NCI-H2107 treated with DMSO at 0.1 percent for 48 hours (cell line): Measurements from ENCODE around the gene SCGB1A1.

Experiments used
- DNase-seq: peaks from one replicate; lab custom pipeline; 2025; ENCODE audit not compliant: unreplicated experiment; lab: John Stamatoyannopoulos, UW

Gene SCGB1A1

DNA sequence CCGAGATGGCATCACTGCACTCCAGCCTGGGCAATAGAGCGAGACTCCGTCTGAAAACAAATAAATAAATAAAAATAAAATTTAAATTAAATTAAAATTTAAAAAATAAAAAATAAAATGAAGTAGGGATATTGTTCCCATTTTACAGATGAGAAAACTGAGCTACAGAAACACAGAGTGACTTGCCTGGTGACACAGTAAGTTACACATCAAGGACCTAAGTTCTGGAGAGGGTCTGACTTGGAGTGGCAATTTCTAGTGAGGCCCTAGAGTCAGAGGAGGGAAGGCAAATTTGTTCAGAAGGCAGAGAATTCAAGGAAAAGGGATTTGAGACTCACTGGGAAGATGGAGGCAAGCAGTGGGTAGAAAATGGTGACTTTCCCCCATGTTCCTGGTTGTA, 2.0 kb downstream of the SCGB1A1 start:
- no peak for DNase-seq

DNA sequence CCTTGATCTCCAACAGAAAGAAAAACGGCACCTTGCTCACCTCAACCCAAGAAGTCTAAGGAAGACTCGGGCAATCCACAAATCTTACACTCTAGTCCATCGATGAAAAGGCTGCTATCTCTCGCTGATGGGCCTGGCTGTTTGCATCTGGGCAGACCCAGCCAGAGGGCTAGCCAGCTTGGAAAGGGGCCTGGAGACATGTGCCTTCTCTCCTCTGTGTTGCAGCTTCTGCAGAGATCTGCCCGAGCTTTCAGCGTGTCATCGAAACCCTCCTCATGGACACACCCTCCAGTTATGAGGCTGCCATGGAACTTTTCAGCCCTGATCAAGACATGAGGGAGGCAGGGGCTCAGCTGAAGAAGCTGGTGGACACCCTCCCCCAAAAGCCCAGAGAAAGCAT, 3.2 kb downstream of the SCGB1A1 start:
- no peak for DNase-seq

DNA sequence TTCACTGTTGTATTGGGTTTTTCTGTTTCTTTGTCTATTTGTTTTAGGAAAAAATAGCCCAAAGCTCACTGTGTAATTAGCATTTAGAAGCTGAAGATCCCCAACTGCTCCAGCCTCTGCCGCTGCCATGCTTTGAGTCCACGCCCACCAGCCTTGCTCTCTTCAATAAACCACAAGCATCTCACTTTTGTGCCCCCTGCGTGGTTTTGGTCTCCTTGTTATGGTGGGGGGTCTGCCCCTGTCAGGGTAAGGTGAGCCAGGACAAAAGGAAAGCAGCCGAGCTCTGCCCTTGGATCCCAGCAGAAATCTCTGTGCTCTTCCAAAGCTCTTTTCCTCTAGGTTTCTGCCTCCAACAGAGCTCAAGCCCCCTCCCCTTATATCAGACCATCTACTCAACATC, 4.2 kb downstream of the SCGB1A1 start:
- DNase-seq: no peak

DNA sequence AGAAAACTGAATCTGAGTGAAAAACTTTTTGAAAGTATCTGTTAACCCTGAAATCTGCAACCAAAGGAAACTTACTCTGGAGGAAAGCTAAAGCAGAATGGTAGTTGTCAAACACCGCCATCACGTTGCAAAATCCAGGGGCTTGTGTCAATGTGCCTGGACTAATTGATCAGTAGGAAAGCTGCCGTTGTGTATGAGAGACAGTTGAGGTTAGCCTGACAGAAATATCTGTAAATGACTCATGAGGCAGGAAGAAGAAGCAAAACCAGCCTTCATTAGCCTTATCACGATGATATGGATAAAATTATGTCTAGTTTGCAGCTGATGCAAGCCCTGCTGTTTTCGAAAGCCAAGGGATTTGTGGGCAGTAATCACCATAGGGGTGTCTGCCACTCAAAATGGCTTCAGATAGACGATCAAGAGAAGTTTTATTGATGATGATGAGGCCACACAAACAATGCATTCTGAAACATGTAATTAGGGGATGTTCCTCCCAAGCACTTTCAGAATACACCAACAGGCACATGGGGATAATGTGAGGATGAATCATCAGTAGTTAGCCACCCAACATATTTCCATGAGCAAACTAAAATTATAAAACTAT, 8.9 kb downstream of the SCGB1A1 start:
- DNase-seq: no peak

DNA sequence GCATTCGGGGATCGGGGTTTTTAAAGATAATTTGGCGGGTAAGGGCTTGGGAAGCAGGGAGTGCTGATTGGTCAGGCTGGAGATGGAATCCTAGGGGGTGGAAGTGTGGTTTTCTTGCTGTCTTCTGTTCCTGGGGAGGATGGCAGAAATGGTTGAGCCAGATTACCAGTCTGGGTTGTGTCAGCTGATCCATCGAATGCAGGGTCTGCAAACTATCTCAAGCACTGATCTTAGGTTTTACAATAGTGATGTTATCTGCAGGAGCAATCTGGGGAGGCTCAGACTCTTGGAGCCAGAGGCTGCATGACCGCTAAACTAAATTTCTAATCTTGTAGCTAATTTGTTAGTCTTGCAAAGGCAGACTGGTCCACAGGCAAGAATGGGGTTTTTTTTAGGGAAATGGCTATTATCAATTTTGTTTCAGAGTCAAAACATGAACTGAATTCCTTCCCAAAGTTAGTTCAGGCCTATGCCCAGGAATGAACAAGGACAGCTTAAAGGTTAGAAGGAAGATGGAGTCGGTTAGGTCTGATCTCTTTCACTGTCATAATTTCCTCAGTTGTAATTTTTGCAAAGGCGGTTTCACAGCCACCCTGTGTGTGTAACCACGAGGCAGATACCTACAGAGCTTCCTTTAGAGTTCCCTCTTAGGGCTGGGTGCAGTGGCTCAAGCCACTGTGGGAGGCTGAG, 10.2 kb downstream of the SCGB1A1 start:
- DNase-seq: no peak

DNA sequence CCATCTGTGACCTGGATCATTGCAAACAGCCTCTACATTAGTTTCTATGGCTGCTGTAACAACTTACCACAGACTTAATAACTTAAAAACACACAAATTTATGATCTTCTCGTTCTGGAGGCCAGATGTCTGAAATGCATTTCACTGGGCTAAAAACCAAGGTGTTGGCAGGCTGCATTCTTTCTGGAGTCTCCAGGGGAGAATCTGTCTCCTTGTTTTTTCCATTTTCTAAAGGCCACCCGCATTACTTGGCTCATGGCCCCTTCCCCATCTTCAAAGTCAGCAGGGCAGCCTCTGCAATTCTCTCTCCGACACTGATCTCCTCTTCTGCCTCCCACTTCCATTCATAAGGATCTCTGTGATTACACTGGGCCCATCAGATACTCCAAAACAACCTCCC, 11.6 kb downstream of the SCGB1A1 start:
- DNase-seq: no peak

DNA sequence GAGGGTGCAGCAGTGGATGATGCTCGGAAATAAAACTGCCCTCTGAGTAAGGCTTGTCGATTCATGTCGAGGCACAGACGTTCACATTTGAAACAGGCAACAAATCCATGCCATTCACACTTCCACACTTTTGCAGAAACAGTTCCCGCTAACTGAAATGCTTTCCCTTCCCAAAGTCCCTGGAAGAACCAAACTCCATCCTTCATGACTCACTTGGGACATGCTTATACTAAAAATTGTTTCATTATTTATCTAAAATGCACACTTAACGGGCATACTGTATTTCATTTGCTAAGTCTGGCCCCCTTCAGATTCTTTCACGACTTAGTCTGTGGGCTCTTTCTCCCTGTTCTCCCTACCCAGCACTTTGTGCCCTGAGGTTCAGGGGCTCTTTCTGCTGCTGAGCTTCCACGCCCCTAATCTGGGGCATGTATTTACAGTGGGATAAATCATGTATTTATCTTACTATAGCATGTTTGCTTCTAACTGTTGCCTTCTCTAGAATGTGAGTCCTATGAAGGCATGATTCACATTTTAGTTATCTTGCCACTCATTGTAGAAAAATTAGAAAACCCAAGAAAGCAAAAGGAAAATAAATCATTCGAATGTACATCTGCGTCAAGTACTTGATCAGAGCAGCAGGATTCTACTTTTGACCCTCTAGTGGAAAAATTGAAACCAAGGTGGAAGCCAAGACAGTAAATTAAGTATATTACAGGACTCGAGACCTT, 12.5 kb downstream of the SCGB1A1 start:
- DNase-seq: no peak

DNA sequence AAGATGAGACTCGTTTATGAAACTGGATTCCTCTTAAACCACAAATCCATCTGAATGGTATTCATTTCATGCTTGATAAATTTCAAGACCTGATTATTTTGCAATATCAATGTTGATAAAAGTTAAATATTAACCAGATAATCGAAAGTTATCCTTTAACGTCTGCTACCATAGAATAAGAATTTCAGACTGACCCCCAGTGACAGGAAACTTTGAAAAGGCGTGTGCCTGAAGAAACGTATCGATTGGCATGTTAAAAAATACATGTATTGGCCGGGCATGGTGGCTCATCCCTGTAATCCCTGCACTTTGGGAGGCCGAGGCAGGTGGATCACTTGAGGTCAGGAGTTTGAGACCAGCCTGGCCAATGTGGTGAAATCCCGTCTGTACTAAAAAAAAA, 13.9 kb downstream of the SCGB1A1 start:
- no peak for DNase-seq

DNA sequence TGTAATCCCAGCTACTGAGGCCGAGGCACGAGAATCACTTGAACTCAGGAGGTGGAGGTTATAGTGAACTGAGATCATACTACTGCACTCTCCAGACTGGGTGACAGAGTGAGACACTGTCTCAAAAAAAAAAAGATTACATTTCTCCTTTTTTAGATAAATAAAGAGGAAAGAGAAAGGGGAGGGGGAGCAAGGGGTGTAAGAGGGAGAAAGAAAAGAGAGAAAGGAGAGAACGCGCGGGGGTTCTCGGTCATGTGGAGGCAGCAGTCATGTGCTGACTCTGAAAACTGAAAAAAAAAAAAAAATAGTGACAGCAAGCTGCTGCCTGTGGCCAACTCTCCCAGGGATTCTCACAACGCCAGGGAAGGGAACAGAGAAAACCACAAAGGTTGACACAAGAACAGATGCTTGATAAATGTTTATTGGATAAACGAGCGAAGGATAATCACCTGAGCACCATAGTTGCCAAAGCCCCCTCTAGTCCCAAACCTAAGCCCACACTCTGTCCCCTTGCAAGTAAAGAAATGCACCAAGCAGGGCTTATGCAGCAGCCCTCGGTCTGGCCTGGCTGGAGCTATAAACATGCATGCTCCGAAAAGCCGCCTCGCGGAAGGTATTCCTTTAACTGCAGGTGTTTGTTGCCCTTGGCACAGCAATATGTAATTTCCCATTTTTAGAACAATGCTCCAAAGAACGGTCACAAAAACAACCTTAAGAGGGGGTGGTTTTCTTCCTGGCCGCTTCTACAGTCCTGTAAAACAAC, 14.5 kb downstream of the SCGB1A1 start:
- peak; percentile 63 for DNase-seq

DNA sequence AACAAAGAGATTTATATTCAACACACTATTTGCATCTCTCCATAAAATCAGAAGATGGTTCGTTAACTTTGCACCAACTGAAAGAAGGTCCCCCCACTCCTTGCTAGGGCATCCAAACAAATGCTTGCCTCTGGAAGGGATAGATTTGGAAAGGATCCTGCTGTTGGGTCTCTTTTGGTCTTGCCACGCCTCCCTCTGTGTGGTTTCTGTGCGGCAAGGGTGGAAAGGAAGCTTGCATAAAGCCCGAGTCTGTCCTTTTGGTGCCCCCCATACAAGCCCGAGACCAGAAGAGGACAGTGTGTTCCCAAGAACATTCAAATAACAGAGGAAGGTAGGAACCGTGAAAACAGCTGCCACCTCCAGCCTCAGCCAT, 15.1 kb downstream of the SCGB1A1 start:
- DNase-seq: no peak

DNA sequence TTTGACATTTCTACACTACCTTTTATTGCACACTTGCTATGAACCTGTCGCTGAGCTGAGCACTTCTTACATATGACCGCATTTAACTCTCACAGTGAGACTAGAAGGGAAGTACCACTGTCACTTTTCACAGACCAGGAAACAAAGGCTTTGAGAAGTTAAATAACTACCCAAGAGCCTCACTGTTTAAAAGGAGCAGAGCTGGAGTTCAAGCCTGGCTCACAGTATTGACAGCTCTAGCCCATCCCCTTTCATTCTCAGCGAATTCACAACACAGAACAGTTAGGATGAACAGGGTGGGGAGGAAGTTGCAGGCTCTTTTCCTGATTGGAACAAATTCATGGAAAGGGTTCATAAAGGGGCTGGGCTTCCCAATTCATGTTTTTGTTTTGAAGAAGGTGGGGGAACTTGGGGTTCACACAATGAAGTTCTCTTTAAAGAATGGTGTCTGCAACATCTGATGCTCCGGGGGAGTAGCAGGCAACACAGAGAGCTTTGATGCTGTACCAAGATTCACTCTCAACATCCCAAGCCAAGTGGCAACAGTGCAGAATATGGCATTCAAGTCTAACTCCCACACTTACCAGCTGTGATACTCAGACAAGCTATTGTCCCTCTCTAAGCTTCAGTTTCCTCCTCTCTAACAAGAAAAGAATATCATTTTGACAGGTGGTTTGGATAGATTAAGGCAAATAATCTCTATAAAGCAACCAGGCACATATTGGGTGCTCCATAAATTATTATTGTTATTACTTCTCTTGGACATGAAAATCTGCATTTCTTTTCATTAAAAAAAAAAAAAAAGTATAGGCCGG, 17.2 kb downstream of the SCGB1A1 start:
- DNase-seq: no peak

DNA sequence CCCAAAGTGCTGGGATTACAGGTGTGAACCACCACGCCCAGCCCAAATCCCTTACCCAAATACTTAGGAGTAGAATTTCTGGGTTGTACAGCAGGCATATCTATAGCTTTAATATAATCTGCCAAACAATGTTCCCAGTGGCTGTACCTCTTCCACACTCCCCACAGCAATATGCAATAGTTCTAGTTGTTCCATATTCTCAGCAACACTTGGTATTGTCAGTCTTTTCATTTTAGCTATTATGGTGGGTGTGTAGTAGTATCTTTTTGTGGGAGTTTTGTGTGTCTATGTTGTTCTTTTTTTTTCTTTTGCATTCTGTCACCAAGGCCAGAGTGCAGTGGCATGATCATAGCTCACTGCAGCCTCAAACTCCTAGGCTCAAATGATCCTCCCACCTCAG, 18.8 kb downstream of the SCGB1A1 start:
- no peak for DNase-seq

DNA sequence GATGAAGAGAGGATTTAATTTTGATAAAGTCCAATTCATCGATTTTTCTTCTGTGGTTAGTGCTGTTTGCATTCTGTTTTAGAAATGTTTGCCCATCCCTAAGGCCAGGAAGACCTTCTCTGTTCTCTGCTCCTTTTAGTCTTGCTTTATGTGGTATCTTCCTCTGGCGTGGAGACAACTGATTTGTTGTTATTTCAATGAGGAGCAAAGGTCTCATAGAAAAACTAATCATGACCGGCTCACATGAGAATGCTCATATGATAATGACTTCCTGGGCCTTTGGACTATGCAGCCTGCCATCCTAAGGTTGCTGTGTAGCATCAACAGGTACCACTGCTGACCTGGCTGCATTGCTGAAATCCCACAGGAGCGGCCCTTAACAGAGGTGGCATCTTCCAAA, 19.8 kb downstream of the SCGB1A1 start:
- DNase-seq: no peak

DNA sequence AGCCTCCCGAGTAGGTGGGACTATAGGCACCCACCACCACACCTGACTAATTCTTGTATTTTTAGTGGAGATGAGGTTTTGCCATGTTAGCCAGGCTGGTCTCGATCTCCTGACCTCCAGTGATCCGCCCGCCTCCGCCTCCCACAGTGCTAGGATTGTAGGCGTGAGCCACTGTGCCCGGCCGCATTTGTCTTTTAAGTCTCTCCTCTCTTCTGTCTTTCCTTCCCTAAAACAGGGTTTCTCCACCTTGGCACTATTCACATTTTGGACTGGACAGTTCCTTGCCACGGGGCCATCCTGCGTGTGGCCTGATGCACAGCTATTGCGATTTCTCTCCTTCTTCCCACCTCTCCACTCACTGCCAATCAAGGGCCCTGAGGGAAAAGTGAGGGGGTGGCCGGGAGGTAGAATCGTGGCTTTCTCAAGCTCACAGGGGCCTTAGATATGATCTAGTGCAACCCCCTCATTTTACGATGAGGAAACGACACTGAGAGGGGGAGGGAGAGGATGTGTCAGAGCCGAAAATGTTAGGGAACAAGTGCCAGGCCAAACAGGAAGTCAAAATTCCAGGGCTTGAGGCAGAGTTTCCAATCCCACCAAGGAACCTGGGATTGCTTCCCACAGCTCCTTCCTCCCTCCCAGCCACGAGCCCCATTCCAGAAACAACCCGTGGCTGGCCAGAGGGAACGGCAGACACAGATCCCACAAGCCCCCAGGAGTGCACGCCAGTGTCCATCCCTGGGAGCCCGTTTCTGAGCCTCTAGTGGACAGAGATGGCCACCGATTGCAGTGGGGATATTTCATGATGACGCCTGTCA, 21.2 kb downstream of the SCGB1A1 start:
- no peak for DNase-seq

DNA sequence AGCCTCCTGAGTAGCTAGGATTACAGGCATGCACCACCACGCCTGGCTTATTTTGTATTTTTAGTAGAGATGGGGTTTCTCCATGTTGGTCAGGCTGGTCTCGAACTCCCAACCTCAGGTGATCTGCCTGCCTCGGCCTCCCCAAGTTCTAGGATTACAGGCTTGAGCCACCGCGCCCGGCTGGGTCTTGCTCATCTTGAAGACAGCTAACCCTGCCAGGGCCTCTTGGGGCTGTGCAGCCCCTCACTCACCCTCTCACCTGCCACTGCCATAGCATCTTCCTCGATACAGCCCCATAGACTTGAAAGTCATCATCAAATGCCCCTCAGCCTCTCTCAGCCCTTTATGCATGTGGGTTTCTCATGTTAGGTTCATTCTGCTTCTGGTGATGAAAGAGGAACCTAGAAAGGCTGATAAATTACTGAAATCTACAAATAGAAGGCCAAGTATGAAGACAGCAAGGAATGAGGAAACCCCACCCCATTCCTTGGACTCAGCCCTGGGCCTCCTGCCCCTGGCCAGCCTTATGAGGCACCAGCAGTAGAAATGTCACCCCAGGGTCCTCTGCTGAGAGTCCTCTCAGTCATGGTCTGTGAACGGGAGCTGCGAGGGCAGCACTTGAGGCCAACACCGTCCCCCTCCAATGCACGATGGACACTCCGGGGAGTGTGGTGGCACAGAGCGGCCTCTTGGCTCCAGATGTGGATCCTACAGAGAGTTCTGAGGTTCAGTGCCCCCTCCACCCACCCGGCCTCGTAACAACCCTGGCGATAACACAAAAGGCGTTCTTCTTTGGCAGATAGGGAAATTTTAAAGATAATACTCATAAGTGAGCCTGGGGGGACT, 24.8 kb downstream of the SCGB1A1 start:
- no peak for DNase-seq

DNA sequence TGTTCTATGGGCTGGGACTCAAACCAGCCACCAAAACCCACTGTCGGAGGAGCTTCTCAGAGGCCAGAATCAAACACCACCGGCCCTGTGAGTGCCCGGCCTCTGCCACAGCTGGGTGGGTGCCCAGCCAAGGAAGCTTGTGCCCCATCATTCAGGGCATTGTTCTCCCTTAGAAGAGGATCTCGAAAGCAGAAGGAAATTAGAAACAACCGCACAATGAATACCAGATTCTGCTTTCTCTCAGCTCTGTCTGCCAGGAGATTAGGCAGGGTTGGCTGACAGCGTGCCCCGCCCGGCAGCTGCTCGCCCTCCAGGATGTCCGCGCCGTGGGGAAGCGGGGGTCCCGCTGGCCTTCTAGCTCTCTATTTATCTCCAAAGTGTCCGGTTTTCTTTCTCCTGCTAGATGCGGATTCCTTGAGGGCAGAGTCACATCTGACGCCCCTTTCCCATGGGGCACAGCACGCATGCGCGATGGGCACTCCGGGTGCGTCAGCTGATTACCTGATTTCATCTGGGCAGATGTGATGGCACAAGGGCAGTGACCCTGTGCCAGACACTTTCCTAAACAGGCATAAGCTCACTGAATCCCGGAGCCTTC, 25.5 kb downstream of the SCGB1A1 start:
- peak; percentile 53 for DNase-seq

DNA sequence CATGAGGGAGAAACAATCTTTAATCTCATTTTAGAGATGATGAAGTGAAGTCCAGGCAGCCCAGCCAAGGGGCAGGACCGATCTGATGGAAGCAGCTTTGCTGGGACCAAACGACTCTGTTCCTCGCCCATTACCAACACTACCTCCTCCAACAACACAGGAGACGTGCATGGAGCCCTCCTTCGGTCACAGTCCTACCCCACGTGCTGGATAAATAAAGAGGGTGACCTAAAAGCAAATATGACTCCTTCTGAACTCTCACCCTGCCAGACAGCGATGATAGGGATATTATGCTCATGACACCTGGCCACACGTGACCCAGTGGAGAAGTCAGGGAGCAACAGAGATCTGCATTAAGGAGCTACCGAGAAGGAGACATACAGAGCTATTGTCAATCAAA, 26.0 kb downstream of the SCGB1A1 start:
- no peak for DNase-seq

DNA sequence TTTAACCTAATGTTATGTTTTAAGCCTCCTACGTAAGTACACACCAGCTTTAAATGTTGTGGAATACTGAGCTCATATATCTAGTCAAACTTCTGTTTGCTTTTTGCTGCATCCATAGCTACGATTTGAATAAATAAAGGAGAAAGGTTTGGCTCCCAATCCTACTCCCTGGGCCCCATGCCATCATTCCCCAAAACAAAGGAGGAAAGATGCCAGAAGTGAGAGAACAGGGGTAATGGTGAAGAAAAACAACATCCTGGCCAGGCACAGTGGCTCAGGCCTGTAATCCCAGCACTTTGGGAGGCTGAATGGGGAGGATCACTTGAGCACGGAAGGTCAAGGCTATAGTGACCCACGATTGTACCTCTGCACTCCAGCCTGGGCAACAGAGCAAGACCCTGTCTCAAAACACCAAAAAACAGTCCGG, 26.5 kb downstream of the SCGB1A1 start:
- DNase-seq: no peak

DNA sequence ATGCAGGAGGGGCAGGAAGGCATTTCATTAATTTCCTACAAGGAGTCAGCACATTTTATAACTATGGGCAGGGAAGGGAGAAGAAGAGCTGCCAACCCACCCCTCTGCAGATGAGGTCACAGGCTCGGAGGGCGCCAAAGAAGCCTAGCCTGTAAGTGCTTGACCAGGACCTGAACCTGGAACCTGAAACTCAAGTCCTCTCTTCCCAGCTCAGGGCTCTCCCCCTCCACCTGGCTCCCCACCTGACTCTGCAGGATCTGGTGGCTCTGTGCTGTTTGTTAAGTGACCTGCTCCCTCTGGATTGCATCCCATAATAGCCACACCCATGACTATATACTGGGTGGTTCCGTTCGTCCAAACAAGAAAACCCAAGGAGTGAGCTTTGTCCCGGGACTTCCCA, 27.3 kb downstream of the SCGB1A1 start:
- DNase-seq: no peak
